Measurements from ENCODE around the gene OR10A6.

OR10A6 gene, protein sequence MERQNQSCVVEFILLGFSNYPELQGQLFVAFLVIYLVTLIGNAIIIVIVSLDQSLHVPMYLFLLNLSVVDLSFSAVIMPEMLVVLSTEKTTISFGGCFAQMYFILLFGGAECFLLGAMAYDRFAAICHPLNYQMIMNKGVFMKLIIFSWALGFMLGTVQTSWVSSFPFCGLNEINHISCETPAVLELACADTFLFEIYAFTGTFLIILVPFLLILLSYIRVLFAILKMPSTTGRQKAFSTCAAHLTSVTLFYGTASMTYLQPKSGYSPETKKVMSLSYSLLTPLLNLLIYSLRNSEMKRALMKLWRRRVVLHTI

DNA sequence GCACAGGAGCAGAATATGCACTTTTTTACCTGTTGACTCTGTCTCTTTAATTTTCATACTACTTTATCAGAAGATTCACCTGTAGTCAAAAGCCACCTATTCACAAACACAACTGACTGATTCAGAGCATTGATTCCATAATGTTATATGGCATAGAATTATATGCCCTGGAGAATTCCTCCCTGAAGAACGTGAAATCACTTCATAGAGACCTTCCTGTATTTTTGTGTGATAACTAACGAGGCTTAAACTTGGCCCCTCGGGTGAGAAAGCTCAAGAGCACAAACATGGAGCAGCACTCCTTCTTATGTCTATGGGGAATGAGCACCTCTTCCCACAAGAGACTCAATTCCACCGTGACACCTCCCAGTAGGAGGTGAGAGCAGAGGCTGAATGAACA is at the start of gene OR10A6:
Gene OR10A6, minus strand, starts transcription at position 101 of the 400 bp plus-strand sequence. CDS start 2,606 bp downstream, outside the sequence.
- no peak within 1 kb of the TSS for H3K4me3 ChIP-seq (ENCODE audit: low read length)
- DNase-seq (ENCODE audit: low read depth) = no peak
- TF ChIP-seq, protein P1, sequence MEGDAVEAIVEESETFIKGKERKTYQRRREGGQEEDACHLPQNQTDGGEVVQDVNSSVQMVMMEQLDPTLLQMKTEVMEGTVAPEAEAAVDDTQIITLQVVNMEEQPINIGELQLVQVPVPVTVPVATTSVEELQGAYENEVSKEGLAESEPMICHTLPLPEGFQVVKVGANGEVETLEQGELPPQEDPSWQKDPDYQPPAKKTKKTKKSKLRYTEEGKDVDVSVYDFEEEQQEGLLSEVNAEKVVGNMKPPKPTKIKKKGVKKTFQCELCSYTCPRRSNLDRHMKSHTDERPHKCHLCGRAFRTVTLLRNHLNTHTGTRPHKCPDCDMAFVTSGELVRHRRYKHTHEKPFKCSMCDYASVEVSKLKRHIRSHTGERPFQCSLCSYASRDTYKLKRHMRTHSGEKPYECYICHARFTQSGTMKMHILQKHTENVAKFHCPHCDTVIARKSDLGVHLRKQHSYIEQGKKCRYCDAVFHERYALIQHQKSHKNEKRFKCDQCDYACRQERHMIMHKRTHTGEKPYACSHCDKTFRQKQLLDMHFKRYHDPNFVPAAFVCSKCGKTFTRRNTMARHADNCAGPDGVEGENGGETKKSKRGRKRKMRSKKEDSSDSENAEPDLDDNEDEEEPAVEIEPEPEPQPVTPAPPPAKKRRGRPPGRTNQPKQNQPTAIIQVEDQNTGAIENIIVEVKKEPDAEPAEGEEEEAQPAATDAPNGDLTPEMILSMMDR (conservative IDR thresholded peaks at IDR 0.05; ENCODE audit: low read length) = no peak

DNA sequence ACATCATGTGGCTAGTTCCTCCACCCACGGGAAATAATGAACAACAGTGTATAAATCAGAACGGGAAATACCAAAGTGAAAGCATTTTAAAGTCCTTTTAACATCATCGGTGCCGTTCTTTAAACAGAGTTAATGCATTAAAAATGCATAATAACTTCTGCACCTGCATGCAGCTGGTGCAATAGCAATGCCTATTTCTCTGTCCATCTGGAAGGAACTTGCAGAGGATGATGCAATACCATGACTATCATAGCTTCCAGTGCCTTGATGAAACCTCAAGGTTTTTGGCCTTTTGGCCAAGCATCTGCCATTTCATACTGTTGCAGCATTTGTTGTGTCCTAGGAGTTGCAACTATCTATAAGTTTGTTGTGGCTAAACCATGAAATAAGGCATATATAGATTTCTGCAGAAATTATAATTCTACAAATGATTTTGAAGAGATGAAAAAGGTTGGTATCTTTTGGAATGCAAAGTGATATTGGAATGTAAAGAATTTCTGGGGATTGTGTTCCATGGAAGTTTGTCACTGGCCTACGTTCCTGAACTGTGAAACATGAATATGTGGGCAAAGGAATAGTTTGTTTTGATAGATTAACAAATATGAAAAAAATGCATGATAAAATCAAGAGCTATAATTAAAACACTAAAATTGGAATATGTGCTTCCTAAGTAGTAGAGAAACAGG is 46.3 kb upstream of the OR10A6 start:
- TF ChIP-seq, protein P1 (conservative IDR thresholded peaks at IDR 0.05; ENCODE audit: low read length) = no peak
- H3K4me3 ChIP-seq (ENCODE audit: low read length) = no peak overlapping the region
- DNase-seq (ENCODE audit: low read depth) = peak; percentile 97

DNA sequence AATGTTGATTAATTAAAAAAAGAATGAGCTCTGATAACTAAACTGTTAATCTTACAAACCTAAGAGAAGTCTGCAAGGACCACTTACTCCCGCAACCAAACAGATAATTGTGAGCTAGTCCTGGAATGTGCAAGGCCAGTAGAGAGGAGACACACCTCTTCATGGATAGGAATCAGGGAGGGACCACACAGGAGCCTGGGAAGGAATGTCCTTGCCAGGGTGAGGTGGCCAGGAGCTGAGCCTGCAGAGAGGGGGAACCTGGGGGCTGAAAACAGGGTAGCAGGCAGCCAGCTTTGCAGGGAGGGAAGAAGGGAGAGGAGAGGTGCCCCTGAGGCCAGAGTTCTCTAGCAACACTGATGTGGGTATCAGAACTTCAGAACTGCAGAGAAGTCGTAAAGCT is 43.6 kb upstream of the OR10A6 start:
- DNase-seq (ENCODE audit: low read depth) = peak; percentile 24
- TF ChIP-seq, protein P1 (conservative IDR thresholded peaks at IDR 0.05; ENCODE audit: low read length) = no peak
- no peak overlapping the region for H3K4me3 ChIP-seq (ENCODE audit: low read length)

DNA sequence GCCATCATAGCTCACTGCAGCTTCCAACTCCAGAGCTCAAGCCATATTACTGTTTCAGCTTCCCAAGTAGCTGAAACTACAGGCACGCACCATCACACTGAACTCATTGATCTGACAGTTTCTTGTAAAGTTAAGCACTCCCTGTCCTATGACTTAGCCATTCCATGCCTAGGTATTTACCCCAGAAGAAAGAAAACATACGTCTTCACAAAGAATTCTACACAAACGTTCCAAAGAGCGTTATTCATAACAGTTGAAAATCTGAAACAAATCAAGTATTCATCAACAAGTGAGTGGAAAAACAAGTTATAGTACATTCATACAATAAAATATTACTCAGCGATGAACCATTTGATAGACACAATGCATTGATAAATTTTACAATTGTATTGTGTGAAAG is 41.9 kb upstream of the OR10A6 start:
- peak; percentile 64 for DNase-seq (ENCODE audit: low read depth)
- no peak overlapping the region for H3K4me3 ChIP-seq (ENCODE audit: low read length)
- TF ChIP-seq, protein P1 (conservative IDR thresholded peaks at IDR 0.05; ENCODE audit: low read length) = no peak

DNA sequence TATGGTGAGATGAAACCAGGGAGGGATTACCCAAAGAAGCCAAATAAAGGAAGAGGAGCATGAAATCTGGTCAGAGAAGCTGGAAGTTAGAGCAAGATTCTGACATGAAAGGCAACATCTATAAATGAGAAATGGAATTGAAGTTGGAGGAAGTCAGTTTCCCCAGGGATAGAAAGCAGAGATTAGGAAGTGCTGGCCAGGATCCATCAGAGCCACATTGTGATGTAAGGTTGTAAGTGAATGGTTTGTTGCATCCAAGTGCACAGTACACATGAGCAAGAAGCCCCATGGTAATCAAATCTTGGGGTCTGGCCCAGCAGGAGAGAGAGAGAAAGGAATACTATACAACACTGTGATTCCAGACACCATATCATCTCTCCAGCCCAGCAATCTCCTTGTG is 40.8 kb upstream of the OR10A6 start:
- DNase-seq (ENCODE audit: low read depth) = no peak
- no peak overlapping the region for H3K4me3 ChIP-seq (ENCODE audit: low read length)
- TF ChIP-seq, protein P1 (conservative IDR thresholded peaks at IDR 0.05; ENCODE audit: low read length) = no peak

DNA sequence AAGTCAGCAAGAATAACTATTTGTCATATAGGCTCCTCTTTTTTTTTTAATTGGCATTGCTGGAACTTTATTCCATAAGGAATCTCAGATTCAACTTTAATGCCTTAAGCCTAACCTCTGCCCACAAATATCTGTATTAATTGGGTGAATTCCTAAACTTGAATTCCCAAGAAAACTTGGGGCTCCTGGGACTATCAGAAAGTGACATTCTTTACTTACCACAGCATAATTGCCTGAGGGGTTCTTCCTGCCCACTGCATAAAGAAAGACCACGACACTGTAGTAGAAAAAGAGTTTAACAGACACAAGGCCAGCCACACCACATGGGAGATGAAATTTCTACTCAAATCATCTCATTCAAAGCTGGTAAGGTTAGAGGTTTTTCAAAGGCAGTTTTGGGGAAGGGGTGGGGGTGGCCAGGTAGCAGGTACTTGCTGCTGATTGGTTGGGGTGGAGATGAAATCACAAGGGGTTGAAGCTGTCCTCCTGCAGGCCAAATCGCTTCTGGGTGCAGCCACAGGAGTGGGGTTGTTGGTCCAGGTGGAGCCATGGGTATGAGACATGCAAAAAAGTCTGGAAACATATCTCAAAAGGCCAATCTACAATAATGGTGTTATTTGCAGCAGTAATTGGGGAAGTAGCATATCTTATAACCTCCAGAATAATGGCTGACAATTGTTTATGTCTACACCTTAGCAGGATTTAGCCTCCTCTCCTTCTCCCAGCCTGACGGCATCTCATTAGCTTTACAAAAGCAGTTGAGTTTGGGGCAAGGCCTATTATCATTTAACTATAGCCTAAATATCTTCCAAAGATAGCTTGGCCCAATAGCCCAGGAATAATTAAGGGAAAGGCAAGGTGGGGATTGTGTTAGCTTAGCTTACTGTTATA is 38.9 kb upstream of the OR10A6 start:
- no peak overlapping the region for H3K4me3 ChIP-seq (ENCODE audit: low read length)
- TF ChIP-seq, protein P1 (conservative IDR thresholded peaks at IDR 0.05; ENCODE audit: low read length) = no peak
- peak; percentile 73 for DNase-seq (ENCODE audit: low read depth)

Measured in AG10803 (cell line).